HG02840 (cell line): ENCODE results near the gene TOR4A.

ENCODE experiments used
- ATAC-seq: cut with Tn5 transposase; IDR thresholded peaks from one replicate; pipeline ENCODE4 v1.9.1; 2021; ENCODE audit warnings: mild to moderate bottlenecking, moderate library complexity, moderate number of reproducible peaks; ENCODE audit not compliant: unreplicated experiment, low FRiP score

The TOR4A gene

DNA sequence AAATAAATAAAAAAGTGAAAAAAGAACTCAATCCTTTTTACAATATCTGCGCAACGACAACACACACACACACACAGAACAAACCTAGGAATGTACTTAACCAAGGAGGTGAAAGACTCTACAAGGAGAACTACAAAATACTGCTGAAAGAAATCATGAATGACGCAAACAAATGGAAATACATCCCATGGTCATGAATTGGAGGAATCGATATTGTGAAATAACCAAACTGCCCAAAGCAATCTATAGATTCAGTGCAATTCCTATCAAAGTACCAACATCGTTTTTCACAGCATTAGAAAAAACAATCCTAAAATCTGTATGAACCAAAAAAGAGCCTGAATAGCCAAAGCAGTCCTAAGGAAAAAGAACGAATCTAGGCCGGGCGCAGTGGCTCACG is 54.4 kb downstream of the TOR4A start:
- no peak for ATAC-seq
